Panc1 (cell line): ENCODE results near the gene OPTC.

ENCODE experiments used
- POLR2AphosphoS5 ChIP-seq: IDR thresholded peaks from 2 replicates; pipeline ENCODE4 v1.6.1; 2012; ENCODE audit warnings: mild to moderate bottlenecking, low read depth, low read length, moderate library complexity
- TCF7L2 ChIP-seq: IDR thresholded peaks from 2 replicates; pipeline ENCODE4 v1.6.1; 2011; ENCODE audit warnings: mild to moderate bottlenecking, low read depth, low read length, inconsistent platforms
- TF ChIP-seq, protein P1 (sequence below), 2 experiments: IDR thresholded peaks; 2 replicates each; pipeline ENCODE4 v1.6.1; 2011 to 2012; ENCODE audit warnings: low read depth in 2 of 2, control low read depth in 1 of 2, low read length in 1 of 2, mild to moderate bottlenecking in 1 of 2, moderate library complexity in 1 of 2; ENCODE audit not compliant: insufficient read depth in 1 of 2
- TF ChIP-seq, protein P2 (sequence below): fragments of 450-650 bp; IDR thresholded peaks from 2 replicates; pipeline ENCODE4 v1.5.1; 2017; ENCODE audit warnings: mild to moderate bottlenecking

DNA sequence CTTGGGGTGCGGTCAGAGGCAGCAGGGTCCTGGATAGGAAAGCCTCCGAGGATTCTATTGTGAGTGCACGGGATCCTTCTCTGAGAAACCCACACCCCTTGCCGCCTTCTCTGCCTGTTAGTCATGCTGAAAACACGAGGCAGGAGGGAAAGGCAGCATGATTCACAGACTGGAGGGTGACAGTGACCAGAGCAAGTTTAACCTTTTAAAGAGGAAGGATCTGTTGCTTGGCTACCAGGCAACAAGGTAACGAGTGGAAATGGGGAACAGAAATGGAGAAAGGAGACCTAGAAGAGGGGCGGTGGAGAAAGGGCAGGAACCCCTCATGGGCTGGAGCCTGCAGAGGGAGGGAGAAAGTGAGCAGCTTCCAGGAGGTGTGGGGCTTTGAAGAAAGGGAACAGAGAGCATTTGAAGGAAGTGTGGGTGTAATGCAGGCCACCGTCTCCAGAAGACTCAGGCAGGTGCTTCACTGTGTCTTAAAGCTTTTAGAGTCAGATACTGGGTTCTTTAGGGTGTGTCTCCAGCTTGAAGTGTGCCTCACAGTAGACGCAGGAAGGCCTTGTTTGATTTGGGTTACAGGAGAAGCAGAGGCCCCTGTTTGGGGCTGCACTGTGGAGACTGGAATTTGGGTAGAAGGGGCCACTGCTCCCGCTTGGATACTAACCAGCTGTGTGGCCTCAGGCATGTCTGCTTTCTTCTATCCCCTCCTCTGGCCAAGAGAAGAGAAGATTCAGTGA lies 19.1 kb downstream of the OPTC start:
- TF ChIP-seq, protein P1, sequence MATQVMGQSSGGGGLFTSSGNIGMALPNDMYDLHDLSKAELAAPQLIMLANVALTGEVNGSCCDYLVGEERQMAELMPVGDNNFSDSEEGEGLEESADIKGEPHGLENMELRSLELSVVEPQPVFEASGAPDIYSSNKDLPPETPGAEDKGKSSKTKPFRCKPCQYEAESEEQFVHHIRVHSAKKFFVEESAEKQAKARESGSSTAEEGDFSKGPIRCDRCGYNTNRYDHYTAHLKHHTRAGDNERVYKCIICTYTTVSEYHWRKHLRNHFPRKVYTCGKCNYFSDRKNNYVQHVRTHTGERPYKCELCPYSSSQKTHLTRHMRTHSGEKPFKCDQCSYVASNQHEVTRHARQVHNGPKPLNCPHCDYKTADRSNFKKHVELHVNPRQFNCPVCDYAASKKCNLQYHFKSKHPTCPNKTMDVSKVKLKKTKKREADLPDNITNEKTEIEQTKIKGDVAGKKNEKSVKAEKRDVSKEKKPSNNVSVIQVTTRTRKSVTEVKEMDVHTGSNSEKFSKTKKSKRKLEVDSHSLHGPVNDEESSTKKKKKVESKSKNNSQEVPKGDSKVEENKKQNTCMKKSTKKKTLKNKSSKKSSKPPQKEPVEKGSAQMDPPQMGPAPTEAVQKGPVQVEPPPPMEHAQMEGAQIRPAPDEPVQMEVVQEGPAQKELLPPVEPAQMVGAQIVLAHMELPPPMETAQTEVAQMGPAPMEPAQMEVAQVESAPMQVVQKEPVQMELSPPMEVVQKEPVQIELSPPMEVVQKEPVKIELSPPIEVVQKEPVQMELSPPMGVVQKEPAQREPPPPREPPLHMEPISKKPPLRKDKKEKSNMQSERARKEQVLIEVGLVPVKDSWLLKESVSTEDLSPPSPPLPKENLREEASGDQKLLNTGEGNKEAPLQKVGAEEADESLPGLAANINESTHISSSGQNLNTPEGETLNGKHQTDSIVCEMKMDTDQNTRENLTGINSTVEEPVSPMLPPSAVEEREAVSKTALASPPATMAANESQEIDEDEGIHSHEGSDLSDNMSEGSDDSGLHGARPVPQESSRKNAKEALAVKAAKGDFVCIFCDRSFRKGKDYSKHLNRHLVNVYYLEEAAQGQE (IDR thresholded peaks at IDR 0.05; ENCODE audit: insufficient read depth in 1 of 2, low read depth in 2 of 2, low read length in 1 of 2), result no peak
- TF ChIP-seq, protein P2, sequence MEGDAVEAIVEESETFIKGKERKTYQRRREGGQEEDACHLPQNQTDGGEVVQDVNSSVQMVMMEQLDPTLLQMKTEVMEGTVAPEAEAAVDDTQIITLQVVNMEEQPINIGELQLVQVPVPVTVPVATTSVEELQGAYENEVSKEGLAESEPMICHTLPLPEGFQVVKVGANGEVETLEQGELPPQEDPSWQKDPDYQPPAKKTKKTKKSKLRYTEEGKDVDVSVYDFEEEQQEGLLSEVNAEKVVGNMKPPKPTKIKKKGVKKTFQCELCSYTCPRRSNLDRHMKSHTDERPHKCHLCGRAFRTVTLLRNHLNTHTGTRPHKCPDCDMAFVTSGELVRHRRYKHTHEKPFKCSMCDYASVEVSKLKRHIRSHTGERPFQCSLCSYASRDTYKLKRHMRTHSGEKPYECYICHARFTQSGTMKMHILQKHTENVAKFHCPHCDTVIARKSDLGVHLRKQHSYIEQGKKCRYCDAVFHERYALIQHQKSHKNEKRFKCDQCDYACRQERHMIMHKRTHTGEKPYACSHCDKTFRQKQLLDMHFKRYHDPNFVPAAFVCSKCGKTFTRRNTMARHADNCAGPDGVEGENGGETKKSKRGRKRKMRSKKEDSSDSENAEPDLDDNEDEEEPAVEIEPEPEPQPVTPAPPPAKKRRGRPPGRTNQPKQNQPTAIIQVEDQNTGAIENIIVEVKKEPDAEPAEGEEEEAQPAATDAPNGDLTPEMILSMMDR, result no peak
- no peak for TF ChIP-seq POLR2AphosphoS5
- TF ChIP-seq TCF7L2, result no peak
